K562 (cell line): ENCODE results near the gene CACNA2D4. TPM values are rescaled to one million over a fixed set of nuclear protein-coding genes. Genes with fewer than 3 reads are reported as not detected.
A peak's percentile ranks its signal among the peaks of the same experiment; 100 is the strongest.

Experiments used
- ADNP ChIP-seq: fragments of 200-800 bp; sonication (Bioruptor generic); IDR thresholded peaks from 2 replicates; pipeline ENCODE4 v1.6.1; 2016; ENCODE audit warnings: missing genetic modification characterization, missing compliant biosample characterization
- BRF1 ChIP-seq: IDR thresholded peaks from 3 replicates; pipeline ENCODE4 v1.6.1; 2011; ENCODE audit warnings: borderline replicate concordance, mild to moderate bottlenecking; ENCODE audit not compliant: insufficient read length; ENCODE audit errors: extremely low read depth
- CBFA2T2 ChIP-seq: fragments of 450-650 bp; conservative IDR thresholded peaks from 2 replicates; pipeline ENCODE4 v1.6.1; 2017; ENCODE audit warnings: mild to moderate bottlenecking
- CCNT2 ChIP-seq: IDR thresholded peaks from 2 replicates; pipeline ENCODE4 v1.6.1; 2011; ENCODE audit warnings: borderline replicate concordance, low read depth, mild to moderate bottlenecking, moderate library complexity, mixed read lengths, low read length; ENCODE audit not compliant: insufficient read length; ENCODE audit errors: extremely low read depth
- CREB1 ChIP-seq, 2 experiments: sonication (generic) in 1 of 2; formaldehyde crosslinking in 1 of 2; IDR thresholded peaks; 2 replicates each; pipeline versions ENCODE4 v1.6.1 to v1.8.0; 2012 to 2022; ENCODE audit warnings: inconsistent platforms in 1 of 2, mild to moderate bottlenecking in 1 of 2, missing genetic modification reagents in 1 of 2, moderate library complexity in 1 of 2
- DIDO1 ChIP-seq: fragments of 450-650 bp; IDR thresholded peaks from 2 replicates; pipeline ENCODE4 v1.6.1; 2016; ENCODE audit warnings: low read depth, missing biosample characterization, missing genetic modification characterization
- DNMT1 ChIP-seq: fragments of 450-650 bp; IDR thresholded peaks from 2 replicates; pipeline ENCODE4 v1.6.1; 2016; ENCODE audit warnings: antibody characterized with exemption, mild to moderate bottlenecking
- DPF2 ChIP-seq: fragments of 450-650 bp; IDR thresholded peaks from 2 replicates; pipeline ENCODE4 v1.6.1; 2016
- E2F3 ChIP-seq: fragments of 250-450 bp; sonication (Bioruptor Pico); IDR thresholded peaks from 2 replicates; pipeline ENCODE4 v1.4.0; 2020; ENCODE audit warnings: mild to moderate bottlenecking
- EGR1 ChIP-seq: fragments of 450-650 bp; conservative IDR thresholded peaks from 2 replicates; pipeline ENCODE4 v1.6.1; 2017; ENCODE audit warnings: mild to moderate bottlenecking
- EHMT2 ChIP-seq: fragments of 450-650 bp; IDR thresholded peaks from 2 replicates; pipeline ENCODE4 v1.6.1; 2018; ENCODE audit warnings: antibody characterized with exemption
- EP300 ChIP-seq: IDR thresholded peaks from 2 replicates; pipeline ENCODE4 v1.6.1; 2012; ENCODE audit warnings: low read length, improper control_type of control experiment
- ESRRB ChIP-seq: fragments of 250-450 bp; sonication (Bioruptor Pico); IDR thresholded peaks from 2 replicates; pipeline ENCODE4 v1.5.0; 2020; ENCODE audit warnings: mild to moderate bottlenecking, moderate library complexity, borderline replicate concordance
- ETS2 ChIP-seq: IDR thresholded peaks from 2 replicates; pipeline ENCODE4 v1.6.1; 2016; ENCODE audit warnings: borderline replicate concordance, missing genetic modification characterization, mild to moderate bottlenecking, moderate library complexity, missing compliant biosample characterization; ENCODE audit not compliant: poor library complexity, severe bottlenecking
- ETV6 ChIP-seq, 3 experiments: fragments of 150-350 bp in 1 of 3; sonication (generic) in 1 of 3; formaldehyde crosslinking in 1 of 3; IDR thresholded peaks; 2 replicates each; pipeline versions ENCODE4 v1.6.1 to v1.8.0; 2014 to 2022; ENCODE audit warnings: borderline replicate concordance in 2 of 3, low read depth in 2 of 3, antibody characterized with exemption in 1 of 3, low read length in 1 of 3, mild to moderate bottlenecking in 1 of 3, missing genetic modification reagents in 1 of 3
- GATAD2B ChIP-seq: fragments of 450-650 bp; IDR thresholded peaks from 2 replicates; pipeline ENCODE4 v1.6.1; 2017; ENCODE audit warnings: mild to moderate bottlenecking, borderline replicate concordance
- HDAC2 ChIP-seq: fragments of 450-650 bp; IDR thresholded peaks from 2 replicates; pipeline ENCODE4 v1.6.1; 2016; ENCODE audit warnings: mild to moderate bottlenecking
- HMGN3 ChIP-seq: IDR thresholded peaks from 2 replicates; pipeline ENCODE4 v1.6.1; 2011; ENCODE audit warnings: borderline replicate concordance, low read depth, mild to moderate bottlenecking, mixed read lengths, low read length; ENCODE audit not compliant: insufficient read length; ENCODE audit errors: extremely low read depth
- JUN ChIP-seq, 2 experiments: sonication (generic) in 1 of 2; formaldehyde crosslinking in 1 of 2; IDR thresholded peaks; 2 replicates each; pipeline versions ENCODE4 v1.6.1 to v1.8.0; 2012 to 2022; ENCODE audit warnings: borderline replicate concordance in 2 of 2, mild to moderate bottlenecking in 2 of 2, improper control_type of control experiment in 1 of 2, low read depth in 1 of 2, low read length in 1 of 2, missing genetic modification reagents in 1 of 2
- L3MBTL2 ChIP-seq: fragments of 450-650 bp; IDR thresholded peaks from 2 replicates; pipeline ENCODE4 v1.6.1; 2016; ENCODE audit warnings: mild to moderate bottlenecking, moderate library complexity
- MAFF ChIP-seq: IDR thresholded peaks from 2 replicates; pipeline ENCODE4 v1.6.1; 2012; ENCODE audit warnings: low read length, improper control_type of control experiment
- MAZ ChIP-seq, 2 experiments: fragments of 450-650 bp in 1 of 2; sonication (generic) in 1 of 2; formaldehyde crosslinking; IDR thresholded peaks in 1 of 2; conservative IDR thresholded peaks in 1 of 2; 2 replicates each; pipeline versions ENCODE4 v1.4.0 to v1.5.0; 2020; ENCODE audit warnings: mild to moderate bottlenecking in 1 of 2, missing genetic modification reagents in 1 of 2
- MCM3 ChIP-seq: fragments of 450-650 bp; IDR thresholded peaks from 2 replicates; pipeline ENCODE4 v1.6.1; 2016
- NFE2 ChIP-seq: IDR thresholded peaks from 2 replicates; pipeline ENCODE4 v1.6.1; 2014; ENCODE audit warnings: antibody characterized with exemption, low read depth
- NR2C1 ChIP-seq, 2 experiments: fragments of 450-650 bp; IDR thresholded peaks; 2 replicates each; pipeline ENCODE4 v1.6.1; 2017; ENCODE audit warnings: mild to moderate bottlenecking in 2 of 2, antibody characterized with exemption in 1 of 2, inconsistent platforms in 1 of 2, missing compliant biosample characterization in 1 of 2, missing genetic modification characterization in 1 of 2
- PTBP1 ChIP-seq: fragments of 200-400 bp; formaldehyde crosslinking; IDR thresholded peaks from 2 replicates; pipeline ENCODE4 v1.6.1; 2017; ENCODE audit warnings: low read depth, low read length
- RAD51 ChIP-seq: fragments of 450-650 bp; IDR thresholded peaks from 2 replicates; pipeline ENCODE4 v1.7.1; 2016; ENCODE audit warnings: low read depth, mild to moderate bottlenecking, borderline replicate concordance
- SOX6 ChIP-seq: fragments of 450-650 bp; IDR thresholded peaks from 2 replicates; pipeline ENCODE4 v1.6.1; 2014; ENCODE audit warnings: mild to moderate bottlenecking
- TRIM24 ChIP-seq, 2 experiments: fragments of 450-650 bp; IDR thresholded peaks; 2 replicates each; pipeline ENCODE4 v1.6.1; 2016
- WHSC1 ChIP-seq: IDR thresholded peaks from one replicate; pipeline ENCODE4 v1.6.1; 2012; ENCODE audit warnings: low read length, control low read depth, inconsistent platforms
- ZFP36 ChIP-seq: fragments of 150-350 bp; IDR thresholded peaks from 2 replicates; pipeline ENCODE4 v1.6.1; 2018; ENCODE audit warnings: low read length, low read depth; ENCODE audit not compliant: partially characterized antibody
- ZNF197 ChIP-seq: fragments of 200-800 bp; sonication (Bioruptor generic); IDR thresholded peaks from 2 replicates; pipeline ENCODE4 v1.6.1; 2016; ENCODE audit warnings: low read depth, missing genetic modification characterization, missing compliant biosample characterization
- polyA plus RNA-seq, 8 experiments: library from polyadenylated mRNA; depleted of rRNA in 4 of 8; stranded (reverse) in 5 of 8; unstranded in 3 of 8; fragments of >200 nt; fragmentation: Nextera tagmentation in 2 of 8; fragmentation: Illumina TruSeq in 1 of 8; extraction: Ambion mirVana in 2 of 8; extraction: Trizol in 1 of 8; gene quantifications; 2 replicates each; pipeline versions ENCODE4 v1.2.1 to v1.2.3, GENCODE V29; 2011 to 2014; ENCODE audit warnings: inconsistent platforms in 1 of 8, missing spikeins in 1 of 8
- total RNA-seq, 7 experiments: library from RNA; depleted of rRNA in 6 of 7; stranded (reverse); fragments of >200 nt in 6 of 7; fragmentation: Illumina TruSeq in 2 of 7; extraction: Trizol in 2 of 7; gene quantifications; 2 replicates each; pipeline versions ENCODE4 v1.2.1 to v1.2.3, GENCODE V29; 2011 to 2021; ENCODE audit warnings: low replicate concordance in 1 of 7

CACNA2D4 gene
- total and polyA plus RNA-seq, 9 of the 15 experiments (the other 6 are each of a cell fraction or from before 2014, with no cell fraction given), result 0.04 to 0.69 (median 0.40) TPM; not detected in 3

DNA sequence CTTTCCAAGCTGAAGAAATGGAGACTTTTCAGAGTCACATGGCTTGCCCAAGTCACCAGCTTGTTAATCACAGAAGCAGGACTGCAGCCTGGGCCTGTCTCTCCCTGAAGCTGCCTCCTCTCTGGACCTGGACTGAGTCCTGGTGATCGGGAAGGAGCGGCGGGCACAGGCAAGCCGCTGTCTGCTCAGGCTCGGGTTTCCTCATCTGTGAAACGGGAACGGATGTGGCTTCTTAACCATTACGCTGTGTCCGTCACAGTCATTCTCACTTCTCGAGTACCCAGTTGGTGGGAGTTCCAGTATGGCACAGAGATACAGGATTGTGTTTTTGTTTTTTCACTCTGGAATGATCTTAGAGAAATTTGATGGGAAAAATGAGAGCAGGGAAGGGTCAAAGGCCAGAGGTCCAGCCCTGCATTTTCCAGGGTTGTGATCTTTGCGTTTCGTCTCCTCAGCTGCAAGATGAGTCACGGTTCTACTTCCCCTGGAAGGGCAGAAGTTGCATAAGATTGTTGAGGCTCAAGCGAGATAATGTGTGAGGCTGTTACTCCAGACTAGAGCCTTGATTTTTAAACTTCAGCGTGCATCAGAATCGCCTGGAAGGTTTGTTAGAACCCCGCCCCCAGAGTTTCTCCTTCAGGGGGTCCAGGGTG lies 105.7 kb downstream of the CACNA2D4 start (continued):
- TF ChIP-seq HMGN3, result no peak
- no peak for TF ChIP-seq MAFF
- 0 out of 2 replicates have a peak, but pooled peaks have one; percentile 12 for TF ChIP-seq SOX6
- peak; percentile 18 for TF ChIP-seq ZFP36
- TF ChIP-seq ETS2 (tag), result no peak
- TF ChIP-seq EGR1, result no peak
- peak; percentile 86 for TF ChIP-seq JUN (IDR thresholded peaks at IDR 0.05; ENCODE audit: borderline replicate concordance, low read depth, low read length)
- peak; percentile 26; the same call in 1 of the 2 replicates for TF ChIP-seq JUN (CRISPR knock-in tag; IDR thresholded peaks at IDR 0.05; ENCODE audit: borderline replicate concordance)
- TF ChIP-seq EP300, result peak; percentile 62
- TF ChIP-seq ETV6 (IDR thresholded peaks at IDR 0.05; ENCODE audit: borderline replicate concordance in 1 of 2, low read depth in 2 of 2, low read length in 1 of 2), result peak in 1 of 2 experiments; percentile 43; a peak in 1 of 4 replicates
- TF ChIP-seq ETV6 (CRISPR knock-in tag; IDR thresholded peaks at IDR 0.05; ENCODE audit: borderline replicate concordance), result no peak
- TF ChIP-seq MCM3, result no peak
- no peak for TF ChIP-seq ADNP
- TF ChIP-seq ESRRB (CRISPR knock-in tag), result no peak
- no peak for TF ChIP-seq BRF1
- peak; percentile 75 to 77; a peak in 3 of 4 replicates for TF ChIP-seq TRIM24 (IDR thresholded peaks at IDR 0.05)
- TF ChIP-seq NFE2, result peak; percentile 48; the same call in 1 of the 2 replicates
- TF ChIP-seq L3MBTL2, result no peak
- TF ChIP-seq DNMT1, result no peak
- peak; percentile 72; the same call in 1 of the 2 replicates for TF ChIP-seq EHMT2
- no peak for TF ChIP-seq GATAD2B
- TF ChIP-seq E2F3 (CRISPR knock-in tag), result no peak
- no peak for TF ChIP-seq RAD51
- TF ChIP-seq CBFA2T2, result peak; percentile 64
- no peak; a peak in 1 of 4 replicates for TF ChIP-seq MAZ (CRISPR knock-in tag; conservative IDR thresholded peaks at IDR 0.05 in 1 of 2, IDR thresholded peaks at IDR 0.05 in 1 of 2)
- no peak for TF ChIP-seq PTBP1
- no peak for TF ChIP-seq DIDO1 (tag)
- no peak for TF ChIP-seq CCNT2
- TF ChIP-seq WHSC1, result no peak
- TF ChIP-seq ZNF197, result no peak
- TF ChIP-seq HDAC2, result 0 out of 2 replicates have a peak, but pooled peaks have one; percentile 41
- TF ChIP-seq NR2C1 (IDR thresholded peaks at IDR 0.05), result peak; percentile 87
- peak; percentile 95 for TF ChIP-seq NR2C1 (tag; IDR thresholded peaks at IDR 0.05)
- TF ChIP-seq CREB1 (IDR thresholded peaks at IDR 0.05), result no peak
- peak; percentile 30; the same call in 1 of the 2 replicates for TF ChIP-seq CREB1 (CRISPR knock-in tag; IDR thresholded peaks at IDR 0.05)
- TF ChIP-seq DPF2, result peak; percentile 88
